H1 (cell line): Measurements from ENCODE around the gene ARHGAP42.

ENCODE experiments used
- EZH2 ChIP-seq: fragments of 200-600 bp; sonication (generic); IDR thresholded peaks from 2 replicates; pipeline ENCODE4 v1.7.1; 2012; ENCODE audit warnings: low read depth, mild to moderate bottlenecking, moderate library complexity, low read length, inconsistent platforms; ENCODE audit not compliant: severe bottlenecking
- POLR2A ChIP-seq, 2 experiments: IDR thresholded peaks; 1 replicate in 1 of 2; 2 replicates in 1 of 2; pipeline ENCODE4 v1.6.1; 2011; ENCODE audit warnings: low read depth in 2 of 2, low read length in 2 of 2, mild to moderate bottlenecking in 2 of 2; ENCODE audit errors: control extremely low read depth in 1 of 2
- RAD21 ChIP-seq, 2 experiments: IDR thresholded peaks in 1 of 2; conservative IDR thresholded peaks in 1 of 2; 2 replicates each; pipeline ENCODE4 v1.6.1; 2011; ENCODE audit warnings: low read depth in 2 of 2, low read length in 2 of 2, improper control_type of control experiment in 1 of 2, inconsistent platforms in 1 of 2, mild to moderate bottlenecking in 1 of 2, moderate library complexity in 1 of 2
- TF ChIP-seq, protein P1 (sequence below), 3 experiments: IDR thresholded peaks; 1 replicate in 2 of 3; 2 replicates in 1 of 3; pipeline versions ENCODE4 v1.5.1 to v1.6.1; 2011; ENCODE audit warnings: low read length in 3 of 3, mild to moderate bottlenecking in 3 of 3, inconsistent platforms in 2 of 3, low read depth in 1 of 3, moderate library complexity in 1 of 3; ENCODE audit not compliant: insufficient read depth in 1 of 3; ENCODE audit errors: control extremely low read depth in 1 of 3

DNA sequence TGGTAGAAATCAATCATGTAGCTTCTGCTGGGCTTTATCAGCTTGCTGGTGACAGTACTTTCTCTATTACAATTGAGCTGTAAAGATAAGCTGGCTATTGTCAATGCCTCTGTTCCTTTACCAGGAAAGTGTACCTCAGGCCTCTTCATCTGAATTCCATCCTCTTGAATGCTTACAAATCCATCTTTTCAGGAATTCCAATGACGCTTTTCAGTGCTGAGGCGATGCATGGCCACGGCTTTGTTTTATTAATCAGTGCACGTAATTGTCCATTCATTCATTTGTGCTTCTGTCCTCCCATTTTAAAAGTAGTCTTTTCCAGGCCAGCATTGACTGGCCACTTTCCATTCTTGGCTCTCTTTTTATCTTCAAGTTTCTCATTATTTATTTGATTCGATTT, 240.5 kb downstream of the ARHGAP42 start:
- TF ChIP-seq EZH2 (no peak), POLR2A (IDR thresholded peaks at IDR 0.05; ENCODE audit: control extremely low read depth in 1 of 2, low read depth in 2 of 2, low read length in 2 of 2) (no peak), RAD21 (IDR thresholded peaks at IDR 0.05 in 1 of 2, conservative IDR thresholded peaks at IDR 0.05 in 1 of 2; ENCODE audit: low read depth in 2 of 2, low read length in 2 of 2) (no peak)
- TF ChIP-seq, protein P1, sequence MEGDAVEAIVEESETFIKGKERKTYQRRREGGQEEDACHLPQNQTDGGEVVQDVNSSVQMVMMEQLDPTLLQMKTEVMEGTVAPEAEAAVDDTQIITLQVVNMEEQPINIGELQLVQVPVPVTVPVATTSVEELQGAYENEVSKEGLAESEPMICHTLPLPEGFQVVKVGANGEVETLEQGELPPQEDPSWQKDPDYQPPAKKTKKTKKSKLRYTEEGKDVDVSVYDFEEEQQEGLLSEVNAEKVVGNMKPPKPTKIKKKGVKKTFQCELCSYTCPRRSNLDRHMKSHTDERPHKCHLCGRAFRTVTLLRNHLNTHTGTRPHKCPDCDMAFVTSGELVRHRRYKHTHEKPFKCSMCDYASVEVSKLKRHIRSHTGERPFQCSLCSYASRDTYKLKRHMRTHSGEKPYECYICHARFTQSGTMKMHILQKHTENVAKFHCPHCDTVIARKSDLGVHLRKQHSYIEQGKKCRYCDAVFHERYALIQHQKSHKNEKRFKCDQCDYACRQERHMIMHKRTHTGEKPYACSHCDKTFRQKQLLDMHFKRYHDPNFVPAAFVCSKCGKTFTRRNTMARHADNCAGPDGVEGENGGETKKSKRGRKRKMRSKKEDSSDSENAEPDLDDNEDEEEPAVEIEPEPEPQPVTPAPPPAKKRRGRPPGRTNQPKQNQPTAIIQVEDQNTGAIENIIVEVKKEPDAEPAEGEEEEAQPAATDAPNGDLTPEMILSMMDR (IDR thresholded peaks at IDR 0.05; ENCODE audit: control extremely low read depth in 1 of 3, insufficient read depth in 1 of 3, low read depth in 1 of 3, low read length in 3 of 3), result no peak
